HCT116 (cell line): ENCODE measurements around the gene CDAN1. TPM values are rescaled to one million over a fixed set of nuclear protein-coding genes. Genes with fewer than 3 reads are reported as not detected.

ENCODE experiments used
- ATAC-seq: fragments of 200-7000 bp; cut with Tn5 transposase; 2 replicates; pipeline ENCODE4 v1.9.1; 2020; ENCODE audit warnings: mild to moderate bottlenecking, moderate library complexity
- BruUV-seq: library from RNA; stranded (reverse); fragments of 400-500 nt; replicated peaks from 2 replicates; lab custom pipeline; 2021; lab: Mats Ljungman, UMichigan
- CTCF ChIA-PET: fragments of 300-600 bp; sonication (Branson Sonifier 250); formaldehyde crosslinking; loops from one replicate; lab custom pipeline; 2021; ENCODE audit warnings: antibody characterized with exemption; lab: Charles Lee
- POLR2A ChIA-PET: fragments of 300-600, 350-600 bp; sonication (Branson Sonifier 250); formaldehyde crosslinking; loops from one replicate; lab custom pipeline; 2021; ENCODE audit warnings: antibody characterized with exemption; lab: Charles Lee
- RAD21 ChIA-PET, 2 experiments: fragments of 300-600 bp; sonication (Branson Sonifier 250); formaldehyde crosslinking; loops; one replicate each; lab custom pipeline; 2023; ENCODE audit warnings: low total read pairs in 2 of 2; ENCODE audit not compliant: uncharacterized antibody in 2 of 2, unreplicated experiment in 2 of 2, low non-redundant PET in 1 of 2; lab: Charles Lee
- DNase-seq: peaks from one replicate; pipeline ENCODE4 v3.0.0-alpha.2; 2010; ENCODE audit warnings: low read depth, low spot score
- H2AFZ ChIP-seq: fragments of 200-600 bp; shearing (Covaris generic), sonication (generic); 2 replicates; pipeline ENCODE4 v1.6.1; 2017; ENCODE audit warnings: low read depth, mixed run types, mixed read lengths, antibody characterized with exemption, low read length; ENCODE audit not compliant: poor library complexity, severe bottlenecking
- H3K27ac ChIP-seq: 2 replicates; pipeline ENCODE4 v1.5.1; 2012; ENCODE audit warnings: low read depth, low read length
- H3K27me3 ChIP-seq: fragments of 200-600 bp; sonication (generic); 2 replicates; pipeline ENCODE4 v1.6.1; 2016; ENCODE audit warnings: mixed run types, low read length, mixed read lengths; ENCODE audit not compliant: insufficient read depth
- H3K36me3 ChIP-seq, 2 experiments: fragments of 200-500 bp in 1 of 2; fragments of 200-600 bp in 1 of 2; sonication (Bioruptor generic) in 1 of 2; sonication (generic) in 1 of 2; 2 replicates each; pipeline versions ENCODE4 v1.5.1 to v1.6.1; 2014 to 2016; ENCODE audit warnings: low read length in 2 of 2, inconsistent platforms in 1 of 2, mixed read lengths in 1 of 2, mixed run types in 1 of 2; ENCODE audit not compliant: insufficient read depth in 2 of 2, control insufficient read depth in 1 of 2
- H3K4me1 ChIP-seq, 2 experiments: fragments of 200-600 bp in 1 of 2; sonication (generic) in 1 of 2; 2 replicates each; pipeline versions ENCODE4 v1.5.1 to v1.6.1; 2012 to 2017; ENCODE audit warnings: low read length in 2 of 2, inconsistent platforms in 1 of 2, mild to moderate bottlenecking in 1 of 2, mixed read lengths in 1 of 2, mixed run types in 1 of 2, moderate library complexity in 1 of 2; ENCODE audit not compliant: insufficient read depth in 2 of 2, control insufficient read depth in 1 of 2
- H3K4me2 ChIP-seq: fragments of 200-600 bp; sonication (generic); 2 replicates; pipeline ENCODE4 v1.6.1; 2017; ENCODE audit warnings: mixed run types, low read length, mixed read lengths
- H3K4me3 ChIP-seq, 2 experiments: fragments of 200-600 bp in 1 of 2; sonication (generic) in 1 of 2; replicated peaks in 1 of 2; 2 replicates each; pipeline ENCODE4 v1.5.1; 2011 to 2016; ENCODE audit warnings: low read length in 2 of 2, control low read depth in 1 of 2, low read depth in 1 of 2, mild to moderate bottlenecking in 1 of 2, mixed read lengths in 1 of 2, mixed run types in 1 of 2
- H3K79me2 ChIP-seq: fragments of 200-600 bp; sonication (generic); 2 replicates; pipeline ENCODE4 v1.6.1; 2017; ENCODE audit warnings: mild to moderate bottlenecking, mixed run types, low read length, moderate library complexity, mixed read lengths; ENCODE audit not compliant: insufficient read depth
- H3K9ac ChIP-seq: fragments of 200-600 bp; sonication (generic); 2 replicates; pipeline ENCODE4 v1.6.1; 2016; ENCODE audit warnings: low read length, mixed read lengths
- H3K9me2 ChIP-seq: fragments of 200-600 bp; sonication (generic), shearing (Covaris generic); 2 replicates; pipeline ENCODE4 v1.6.1; 2017; ENCODE audit warnings: mixed run types, mild to moderate bottlenecking, moderate library complexity; ENCODE audit not compliant: insufficient read depth
- H3K9me3 ChIP-seq, 2 experiments: fragments of 200-500 bp in 1 of 2; fragments of 200-600 bp in 1 of 2; sonication (Bioruptor generic) in 1 of 2; sonication (generic) in 1 of 2; 2 replicates each; pipeline ENCODE4 v1.6.1; 2014 to 2017; ENCODE audit warnings: low read length in 2 of 2, mixed read lengths in 2 of 2, inconsistent platforms in 1 of 2, low read depth in 1 of 2, mild to moderate bottlenecking in 1 of 2, mixed run types in 1 of 2, moderate library complexity in 1 of 2; ENCODE audit not compliant: control insufficient read depth in 1 of 2, insufficient read depth in 1 of 2
- H4K20me1 ChIP-seq: fragments of 200-600 bp; sonication (generic), shearing (Covaris generic); 2 replicates; pipeline ENCODE4 v1.6.1; 2017; ENCODE audit warnings: mixed run types, mild to moderate bottlenecking, moderate library complexity; ENCODE audit not compliant: insufficient read depth
- ATF3 ChIP-seq: IDR thresholded peaks from 2 replicates; pipeline ENCODE4 v1.6.1; 2012
- CBX3 ChIP-seq: IDR thresholded peaks from 2 replicates; pipeline ENCODE4 v1.6.1; 2012; ENCODE audit warnings: low read depth
- CTCF ChIP-seq, 3 experiments: fragments of 200-600 bp in 1 of 3; sonication (generic) in 1 of 3; IDR thresholded peaks in 2 of 3; conservative IDR thresholded peaks in 1 of 3; 2 replicates each; pipeline ENCODE4 v1.5.1; 2012 to 2017; ENCODE audit warnings: low read depth in 2 of 3, low read length in 2 of 3, antibody characterized with exemption in 1 of 3, borderline replicate concordance in 1 of 3, control low read depth in 1 of 3, mild to moderate bottlenecking in 1 of 3, mixed read lengths in 1 of 3, mixed run types in 1 of 3, moderate library complexity in 1 of 3; ENCODE audit not compliant: insufficient read depth in 1 of 3
- EGR1 ChIP-seq: IDR thresholded peaks from 2 replicates; pipeline ENCODE4 v1.6.1; 2012; ENCODE audit warnings: low read depth
- EZH2 ChIP-seq: fragments of 200-600 bp; sonication (generic); IDR thresholded peaks from 2 replicates; pipeline ENCODE4 v1.6.1; 2017; ENCODE audit warnings: antibody characterized with exemption, mixed run types
- EZH2phosphoT487 ChIP-seq: fragments of 200-600 bp; IDR thresholded peaks from 2 replicates; pipeline ENCODE4 v1.6.1; 2018; ENCODE audit warnings: antibody characterized with exemption, borderline replicate concordance
- FOSL1 ChIP-seq: IDR thresholded peaks from 2 replicates; pipeline ENCODE4 v1.6.1; 2012; ENCODE audit warnings: low read depth
- JUND ChIP-seq: IDR thresholded peaks from 2 replicates; pipeline ENCODE4 v1.6.1; 2012
- POLR2A ChIP-seq: IDR thresholded peaks from 2 replicates; pipeline ENCODE4 v1.7.0; 2011; ENCODE audit warnings: borderline replicate concordance; ENCODE audit not compliant: insufficient read depth, insufficient read length; ENCODE audit errors: extremely low read depth
- POLR2AphosphoS5 ChIP-seq: IDR thresholded peaks from 2 replicates; pipeline ENCODE4 v1.6.1; 2011; ENCODE audit warnings: mild to moderate bottlenecking, low read depth, low read length, moderate library complexity
- RAD21 ChIP-seq: IDR thresholded peaks from 2 replicates; pipeline ENCODE4 v1.6.1; 2012; ENCODE audit warnings: low read depth, mild to moderate bottlenecking
- REST ChIP-seq: IDR thresholded peaks from 2 replicates; pipeline ENCODE4 v1.6.1; 2012; ENCODE audit warnings: low read depth
- SIN3A ChIP-seq: IDR thresholded peaks from 2 replicates; pipeline ENCODE4 v1.6.1; 2012; ENCODE audit warnings: low read depth
- SP1 ChIP-seq: IDR thresholded peaks from 2 replicates; pipeline ENCODE4 v1.6.1; 2012; ENCODE audit warnings: low read depth
- SRF ChIP-seq: IDR thresholded peaks from 2 replicates; pipeline ENCODE4 v1.6.1; 2012; ENCODE audit warnings: low read depth
- YY1 ChIP-seq: IDR thresholded peaks from 2 replicates; pipeline ENCODE4 v1.6.1; 2011; ENCODE audit warnings: low read length, low read depth, moderate library complexity, mild to moderate bottlenecking; ENCODE audit not compliant: insufficient replicate concordance; ENCODE audit errors: extremely low read depth
- ZFX ChIP-seq: fragments of 450-650 bp; IDR thresholded peaks from 2 replicates; pipeline ENCODE4 v1.6.1; 2017
- ZNF274 ChIP-seq: fragments of 200-500 bp; sonication (Bioruptor generic); IDR thresholded peaks from 2 replicates; pipeline ENCODE4 v1.6.1; 2014; ENCODE audit warnings: mild to moderate bottlenecking, low read depth, low read length, inconsistent platforms
- intact Hi-C: fragments of 100-400 bp; cut with micrococcal nuclease; formaldehyde crosslinking; loops from 2 replicates; pipeline ENCODE4 v1.10.0; 2022
- total RNA-seq: library from RNA; stranded (reverse); gene quantifications from one replicate; pipeline ENCODE4 v1.2.1, GENCODE V29; 2021; ENCODE audit not compliant: unreplicated experiment

Gene CDAN1
- total RNA-seq, 1 experiment from 2014 or later: 22.4 TPM

GRCh38 chr15:42711746-42712145 lies 25.2 kb downstream of the CDAN1 start:
- Histone ChIP-seq H3K27me3 (no peaks in the 10 kb centered on the region), H3K4me1 (0 out of 4 replicates have a peak, but pooled peaks cover 0 to 3% of the 10 kb centered on the region in 2 experiments), H3K27ac (no peak overlapping the region), H3K4me2 (no peak overlapping the region), H3K79me2 (no peaks in the 10 kb centered on the region), H4K20me1 (no peaks in the 10 kb centered on the region), H3K9me3 (no peaks in the 10 kb centered on the region), H3K36me3 (no peaks in the 10 kb centered on the region), H3K9me2 (no peaks in the 10 kb centered on the region), H2AFZ (no peak overlapping the region), H3K4me3 (no peak overlapping the region), H3K9ac (no peak overlapping the region)
- CTCF ChIA-PET: no interaction called here
- TF ChIP-seq SRF (no peak), POLR2A (no peak), ZFX (no peak), CBX3 (no peak), REST (no peak), ATF3 (no peak), FOSL1 (no peak), EZH2 (no peak), POLR2AphosphoS5 (no peak), RAD21 (no peak), SP1 (no peak), JUND (no peak), EZH2phosphoT487 (no peak), YY1 (no peak), EGR1 (no peak), CTCF (IDR thresholded peaks at IDR 0.05 in 2 of 3, conservative IDR thresholded peaks at IDR 0.05 in 1 of 3; ENCODE audit: borderline replicate concordance in 1 of 3, insufficient read depth in 1 of 3, low read depth in 2 of 3, low read length in 2 of 3) (no peak), ZNF274 (no peak), SIN3A (no peak)
- intact Hi-C loops: no loop called here
- RAD21 ChIA-PET: no interaction called here
- BruUV-seq: no TSS peak
- no peak for ATAC-seq
- POLR2A ChIA-PET: no interaction called here
- DNase-seq: no peak
